ENCODE measurements around the gene LRRC4C. TPM values are rescaled to one million over a fixed set of nuclear protein-coding genes. Genes with fewer than 3 reads are reported as not detected.

Gene LRRC4C
- total and polyA plus RNA-seq, 2 donors (not counting 1 experiment from before 2014, with no cell fraction given) = under 0.01 to 0.02 TPM

GRCh38 chr11:40952479-40952878, 507.0 kb downstream of the LRRC4C start:
- Histone ChIP-seq H3K27me3 (ENCODE audit: control insufficient read depth, insufficient read depth, low read length) (no peaks in the 10 kb centered on the region), H3K4me3 (replicated peaks in 1 of 4; ENCODE audit: control extremely low read depth in 1 of 4, insufficient read depth in 1 of 4, low read depth in 3 of 4, low read length in 4 of 4) (no peak overlapping the region), H3K9me3 (ENCODE audit: control insufficient read depth, insufficient read depth, low read depth, low read length) (no peaks in the 10 kb centered on the region), H3K79me2 (ENCODE audit: control insufficient read depth, insufficient read depth, low read length) (no peaks in the 10 kb centered on the region), H3K36me3 (ENCODE audit: control insufficient read depth, insufficient read depth, low read length) (no peaks in the 10 kb centered on the region), H3K27ac (ENCODE audit: insufficient read depth, low read length) (no peak overlapping the region), H4K20me1 (ENCODE audit: control insufficient read depth, extremely low read depth, insufficient read depth, low read length) (no peaks in the 10 kb centered on the region), H3K4me2 (ENCODE audit: extremely low read depth, insufficient read depth, low read length) (no peak overlapping the region), H3K9ac (ENCODE audit: insufficient read depth, low read length) (no peak overlapping the region), H2AFZ (ENCODE audit: low read length) (no peak overlapping the region), H3K4me1 (ENCODE audit: control insufficient read depth, extremely low read depth, insufficient read depth, low read length) (no peaks in the 10 kb centered on the region)
- TF ChIP-seq EZH2 (IDR thresholded peaks at IDR 0.05; ENCODE audit: low read length, missing control alignments) (no peak), CTCF (conservative IDR thresholded peaks at IDR 0.05 in 1 of 2, IDR thresholded peaks at IDR 0.05 in 1 of 2; ENCODE audit: low read depth in 1 of 2, low read length in 2 of 2) (no peak)
- DNase-seq (ENCODE audit: low read depth in 2 of 2) = no peak

GRCh38 chr11:40938002-40938401, 521.5 kb downstream of the LRRC4C start:
- Histone ChIP-seq H4K20me1 (ENCODE audit: control insufficient read depth, extremely low read depth, insufficient read depth, low read length) (no peaks in the 10 kb centered on the region), H3K9ac (ENCODE audit: insufficient read depth, low read length) (no peak overlapping the region), H3K79me2 (ENCODE audit: control insufficient read depth, insufficient read depth, low read length) (no peaks in the 10 kb centered on the region), H3K4me1 (ENCODE audit: control insufficient read depth, extremely low read depth, insufficient read depth, low read length) (no peaks in the 10 kb centered on the region), H3K27ac (ENCODE audit: insufficient read depth, low read length) (no peak overlapping the region), H3K4me3 (replicated peaks in 1 of 4; ENCODE audit: control extremely low read depth in 1 of 4, insufficient read depth in 1 of 4, low read depth in 3 of 4, low read length in 4 of 4) (no peak overlapping the region), H3K36me3 (ENCODE audit: control insufficient read depth, insufficient read depth, low read length) (no peaks in the 10 kb centered on the region), H3K9me3 (ENCODE audit: control insufficient read depth, insufficient read depth, low read depth, low read length) (no peaks in the 10 kb centered on the region), H3K27me3 (ENCODE audit: control insufficient read depth, insufficient read depth, low read length) (no peaks in the 10 kb centered on the region), H2AFZ (ENCODE audit: low read length) (no peak overlapping the region), H3K4me2 (ENCODE audit: extremely low read depth, insufficient read depth, low read length) (no peak overlapping the region)
- no peak for DNase-seq (ENCODE audit: low read depth in 2 of 2)
- no peak for TF ChIP-seq EZH2 (IDR thresholded peaks at IDR 0.05; ENCODE audit: low read length, missing control alignments)
- TF ChIP-seq CTCF (conservative IDR thresholded peaks at IDR 0.05 in 1 of 2, IDR thresholded peaks at IDR 0.05 in 1 of 2; ENCODE audit: low read depth in 1 of 2, low read length in 2 of 2) = no peak

- H2AFZ ChIP-seq (ENCODE audit: low read length) = no peak overlapping the region
- H3K4me3 ChIP-seq (replicated peaks in 1 of 4; ENCODE audit: control extremely low read depth in 1 of 4, insufficient read depth in 1 of 4, low read depth in 3 of 4, low read length in 4 of 4) = no peak overlapping the region
- no peak for DNase-seq (ENCODE audit: low read depth in 2 of 2)
- no peak overlapping the region for H3K4me2 ChIP-seq (ENCODE audit: extremely low read depth, insufficient read depth, low read length)
- H3K27me3 ChIP-seq (ENCODE audit: control insufficient read depth, insufficient read depth, low read length) = no peaks in the 10 kb centered on the region
- H4K20me1 ChIP-seq (ENCODE audit: control insufficient read depth, extremely low read depth, insufficient read depth, low read length) = no peaks in the 10 kb centered on the region
- no peaks in the 10 kb centered on the region for H3K9me3 ChIP-seq (ENCODE audit: control insufficient read depth, insufficient read depth, low read depth, low read length)
- no peaks in the 10 kb centered on the region for H3K79me2 ChIP-seq (ENCODE audit: control insufficient read depth, insufficient read depth, low read length)
- H3K4me1 ChIP-seq (ENCODE audit: control insufficient read depth, extremely low read depth, insufficient read depth, low read length) = no peaks in the 10 kb centered on the region
- no peak for TF ChIP-seq EZH2 (IDR thresholded peaks at IDR 0.05; ENCODE audit: low read length, missing control alignments)
- TF ChIP-seq CTCF (conservative IDR thresholded peaks at IDR 0.05 in 1 of 2, IDR thresholded peaks at IDR 0.05 in 1 of 2; ENCODE audit: low read depth in 1 of 2, low read length in 2 of 2) = no peak
- H3K27ac ChIP-seq (ENCODE audit: insufficient read depth, low read length) = no peak overlapping the region
- H3K9ac ChIP-seq (ENCODE audit: insufficient read depth, low read length) = no peak overlapping the region
- no peaks in the 10 kb centered on the region for H3K36me3 ChIP-seq (ENCODE audit: control insufficient read depth, insufficient read depth, low read length)
Measured at GRCh38 chr11:40924915-40925314, 534.5 kb downstream of the LRRC4C start.

All from fibroblast of lung (primary cell).